Tibial nerve (tissue), 4 donors: ENCODE measurements around the gene GMDS. TPM values are rescaled to one million over a fixed set of nuclear protein-coding genes. Genes with fewer than 3 reads are reported as not detected.

Source experiments
- DNase-seq, 2 donors: peaks; one replicate each; pipeline ENCODE4 v3.0.0-alpha.2; 2019; ENCODE audit warnings: low spot score in 2 of 2
- H3K27ac ChIP-seq, 4 donors: fragments of 200-600 bp; sonication (generic) in 3 of 4; one replicate each; pipeline ENCODE4 v1.5.1; 2017 to 2019; ENCODE audit warnings: mild to moderate bottlenecking in 1 of 4
- H3K27me3 ChIP-seq, 2 donors: fragments of 200-600 bp; sonication (generic) in 1 of 2; one replicate each; pipeline versions ENCODE4 v1.5.1 to v1.6.0; 2017 to 2019
- H3K36me3 ChIP-seq, 3 donors: fragments of 200-600 bp; sonication (generic); one replicate each; pipeline ENCODE4 v1.5.1; 2018 to 2019
- H3K4me1 ChIP-seq, 4 donors: fragments of 200-600 bp; sonication (generic) in 3 of 4; one replicate each; pipeline ENCODE4 v1.5.1; 2017 to 2019
- H3K4me3 ChIP-seq, 4 donors: fragments of 200-600 bp; sonication (generic) in 3 of 4; one replicate each; pipeline ENCODE4 v1.5.1; 2017 to 2019; ENCODE audit warnings: mild to moderate bottlenecking in 1 of 4, moderate library complexity in 1 of 4
- H3K9me3 ChIP-seq, 4 donors: fragments of 200-600 bp; sonication (generic) in 3 of 4; one replicate each; pipeline ENCODE4 v1.5.1; 2017 to 2019
- EP300 ChIP-seq, 2 donors: sonication (generic); formaldehyde crosslinking; IDR thresholded peaks; one replicate each; pipeline ENCODE4 v1.6.1; 2017; ENCODE audit warnings: antibody characterized with exemption in 2 of 2, mild to moderate bottlenecking in 1 of 2
- POLR2A ChIP-seq, 2 donors: fragments of 450-650 bp; IDR thresholded peaks; one replicate each; pipeline ENCODE4 v1.6.1; 2017; ENCODE audit warnings: antibody characterized with exemption in 2 of 2, mild to moderate bottlenecking in 2 of 2, moderate library complexity in 2 of 2
- WGBS, 2 donors: methylation state at CpG; one replicate each; pipeline ENCODE4 v1.1.5; 2018; 5-methylcytosine and 5-hydroxymethylcytosine counted together
- total RNA-seq, 4 donors: library from RNA; depleted of rRNA; stranded (reverse); fragments of >200 nt; gene quantifications; one replicate each; pipeline ENCODE4 v1.1.0, GENCODE V29; 2016
- TF ChIP-seq, protein P1 (sequence below), 5 experiments: fragments of 200-600 bp in 3 of 5; fragments of 450-650 bp in 2 of 5; sonication (generic) in 3 of 5; IDR thresholded peaks; one replicate each; pipeline ENCODE4 v1.5.1; 2016 to 2019; ENCODE audit warnings: antibody characterized with exemption in 5 of 5, mild to moderate bottlenecking in 3 of 5, moderate library complexity in 2 of 5

Gene GMDS
- total RNA-seq, 4 donors from 2014 or later = 14.9 to 46.5 (median 32.8) TPM

DNA sequence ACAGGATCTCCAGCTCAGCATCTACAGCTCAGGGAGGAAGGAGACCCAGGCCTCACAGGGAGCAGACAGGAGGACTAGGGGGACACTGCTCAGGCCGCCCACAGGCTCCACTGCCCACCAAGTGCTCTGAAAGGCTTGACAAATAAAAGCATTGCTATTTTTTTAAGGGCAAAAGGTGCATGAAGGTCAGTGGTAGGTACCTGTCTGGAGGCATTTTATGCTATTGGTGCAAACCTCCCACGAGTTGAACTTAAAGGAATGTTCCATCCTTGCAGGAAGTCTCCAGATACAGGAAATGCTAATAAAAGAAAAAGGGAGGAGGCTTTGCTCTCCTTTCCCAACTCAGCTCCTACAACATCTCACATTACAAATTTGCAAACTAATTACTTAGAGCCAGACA is 407.6 kb downstream of the GMDS start:
- Histone ChIP-seq H3K9me3 (no peaks in the 10 kb centered on the region), H3K4me3 (no peak overlapping the region), H3K4me1 (peaks cover 0 to 29% (median 3%) of the 10 kb centered on the region in 4 donors), H3K27me3 (no peaks in the 10 kb centered on the region), H3K27ac (no peak overlapping the region), H3K36me3 (no peaks in the 10 kb centered on the region)
- TF ChIP-seq, protein P1, sequence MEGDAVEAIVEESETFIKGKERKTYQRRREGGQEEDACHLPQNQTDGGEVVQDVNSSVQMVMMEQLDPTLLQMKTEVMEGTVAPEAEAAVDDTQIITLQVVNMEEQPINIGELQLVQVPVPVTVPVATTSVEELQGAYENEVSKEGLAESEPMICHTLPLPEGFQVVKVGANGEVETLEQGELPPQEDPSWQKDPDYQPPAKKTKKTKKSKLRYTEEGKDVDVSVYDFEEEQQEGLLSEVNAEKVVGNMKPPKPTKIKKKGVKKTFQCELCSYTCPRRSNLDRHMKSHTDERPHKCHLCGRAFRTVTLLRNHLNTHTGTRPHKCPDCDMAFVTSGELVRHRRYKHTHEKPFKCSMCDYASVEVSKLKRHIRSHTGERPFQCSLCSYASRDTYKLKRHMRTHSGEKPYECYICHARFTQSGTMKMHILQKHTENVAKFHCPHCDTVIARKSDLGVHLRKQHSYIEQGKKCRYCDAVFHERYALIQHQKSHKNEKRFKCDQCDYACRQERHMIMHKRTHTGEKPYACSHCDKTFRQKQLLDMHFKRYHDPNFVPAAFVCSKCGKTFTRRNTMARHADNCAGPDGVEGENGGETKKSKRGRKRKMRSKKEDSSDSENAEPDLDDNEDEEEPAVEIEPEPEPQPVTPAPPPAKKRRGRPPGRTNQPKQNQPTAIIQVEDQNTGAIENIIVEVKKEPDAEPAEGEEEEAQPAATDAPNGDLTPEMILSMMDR (IDR thresholded peaks at IDR 0.05) = no peak
- TF ChIP-seq POLR2A (IDR thresholded peaks at IDR 0.05) = no peak
- no peak for TF ChIP-seq EP300 (IDR thresholded peaks at IDR 0.05)
- 65 to 68% methylated on average over 2 of the region's 2 CpGs for WGBS, 2 donors
- DNase-seq = no peak

DNA sequence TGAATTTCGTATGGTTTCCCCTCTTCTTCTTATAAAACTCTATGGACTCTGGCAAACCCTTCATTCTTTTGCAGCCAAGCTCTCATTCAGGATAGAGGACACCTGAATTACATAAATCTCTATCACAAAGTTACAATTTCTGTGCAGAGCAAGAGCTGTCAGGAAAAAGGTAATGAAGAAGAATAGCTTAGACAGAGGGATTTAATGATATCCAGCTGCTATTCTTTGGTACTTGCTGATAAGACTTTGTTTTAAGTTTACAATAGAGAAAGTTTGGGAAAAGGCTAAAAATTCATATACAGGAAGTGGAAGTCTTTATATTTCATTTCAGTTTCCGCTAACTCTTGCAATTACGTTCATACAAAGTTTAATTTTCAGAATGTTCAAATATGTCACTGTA is 408.7 kb downstream of the GMDS start:
- H3K27me3 ChIP-seq = no peaks in the 10 kb centered on the region
- WGBS, 2 donors = 90 to 93% methylated on average over 3 of the region's 3 CpGs
- TF ChIP-seq, protein P1 (IDR thresholded peaks at IDR 0.05) = no peak
- TF ChIP-seq EP300 (IDR thresholded peaks at IDR 0.05) (no peak), POLR2A (IDR thresholded peaks at IDR 0.05) (no peak)
- no peaks in the 10 kb centered on the region for H3K36me3 ChIP-seq
- no peak overlapping the region for H3K27ac ChIP-seq
- DNase-seq = no peak
- H3K4me3 ChIP-seq = no peak overlapping the region
- peaks cover 0 to 37% (median 5%) of the 10 kb centered on the region in 4 donors for H3K4me1 ChIP-seq
- no peaks in the 10 kb centered on the region for H3K9me3 ChIP-seq

DNA sequence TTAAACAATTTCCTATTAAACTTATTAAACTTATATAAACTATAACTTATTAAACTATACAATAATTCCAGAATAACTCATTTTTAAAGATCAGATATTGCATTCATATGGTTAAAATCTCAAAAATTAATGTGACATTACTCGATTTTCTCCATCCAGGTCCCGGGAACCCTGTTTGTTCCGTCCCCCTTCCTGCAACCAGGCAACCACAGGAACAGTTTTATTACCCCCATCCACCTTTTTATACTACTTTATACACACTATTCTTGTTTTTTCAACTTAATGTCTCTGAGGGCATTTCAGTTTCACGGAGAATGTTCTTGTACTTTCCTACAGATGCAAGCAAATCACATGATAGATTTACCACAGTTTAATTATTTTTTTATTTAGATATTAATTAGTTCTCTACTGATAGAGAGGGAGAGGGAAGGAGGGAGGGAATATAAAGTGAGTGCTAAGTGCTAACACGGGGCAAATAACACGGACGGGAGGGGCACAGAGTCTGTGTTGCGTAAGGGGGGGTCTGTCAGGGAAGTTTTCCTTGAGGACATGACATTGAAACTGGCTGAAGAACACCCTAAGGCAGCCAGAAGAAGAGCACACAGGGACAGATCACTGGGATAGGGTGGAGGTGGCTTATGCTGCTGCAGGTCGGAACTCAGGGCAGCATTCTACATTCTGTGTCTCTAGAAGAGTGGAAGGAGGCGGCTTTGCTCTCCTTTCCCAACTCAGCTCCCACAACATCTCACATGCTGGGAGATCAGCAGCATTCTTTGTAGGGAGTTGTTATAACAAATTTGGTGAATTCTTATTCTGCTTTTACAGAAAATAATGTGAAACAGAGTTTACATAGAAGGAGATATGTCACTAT is 410.5 kb downstream of the GMDS start:
- H3K4me3 ChIP-seq = no peak overlapping the region
- TF ChIP-seq POLR2A (IDR thresholded peaks at IDR 0.05) (no peak), EP300 (IDR thresholded peaks at IDR 0.05) (no peak)
- TF ChIP-seq, protein P1 (IDR thresholded peaks at IDR 0.05) = no peak
- no peaks in the 10 kb centered on the region for H3K27me3 ChIP-seq
- no peaks in the 10 kb centered on the region for H3K9me3 ChIP-seq
- H3K27ac ChIP-seq = no peak overlapping the region
- 78 to 82% methylated on average over 10 of the region's 10 CpGs for WGBS, 2 donors
- no peaks in the 10 kb centered on the region for H3K36me3 ChIP-seq
- H3K4me1 ChIP-seq = peaks cover 0 to 22% (median 5%) of the 10 kb centered on the region in 4 donors
- no peak for DNase-seq

DNA sequence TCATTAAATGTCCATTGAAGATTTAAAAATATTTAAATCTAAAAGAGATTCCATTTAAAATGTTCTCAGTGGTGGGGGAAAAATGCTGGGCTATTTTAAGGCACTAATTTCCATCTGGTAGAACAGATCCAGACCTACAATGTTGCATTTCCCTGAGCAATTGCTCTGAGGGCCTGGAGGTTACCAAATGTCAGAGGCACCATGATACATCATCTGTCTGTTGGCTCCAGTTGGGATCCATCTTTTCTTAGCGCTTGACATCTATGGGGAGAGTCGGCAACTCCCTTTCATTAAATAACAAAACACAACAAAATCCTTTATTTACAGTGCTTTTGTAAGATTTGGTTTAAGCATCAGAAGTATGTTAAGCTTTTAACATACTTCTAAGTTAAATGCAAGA is 411.2 kb downstream of the GMDS start:
- H3K9me3 ChIP-seq = peaks cover 0 to 6% (median 0%) of the 10 kb centered on the region in 4 donors
- no peak overlapping the region for H3K27ac ChIP-seq
- H3K4me1 ChIP-seq = peaks cover 0 to 17% (median 5%) of the 10 kb centered on the region in 4 donors
- no peaks in the 10 kb centered on the region for H3K27me3 ChIP-seq
- TF ChIP-seq POLR2A (IDR thresholded peaks at IDR 0.05) (no peak), EP300 (IDR thresholded peaks at IDR 0.05) (no peak)
- TF ChIP-seq, protein P1 (IDR thresholded peaks at IDR 0.05) = no peak
- no peak overlapping the region for H3K4me3 ChIP-seq
- 77 to 82% methylated on average over 2 of the region's 2 CpGs for WGBS, 2 donors
- no peaks in the 10 kb centered on the region for H3K36me3 ChIP-seq
- no peak for DNase-seq
